Neural cell (in vitro differentiated cells): ENCODE measurements around the gene ATP2C2.
"Not testable (repeated sequence)": the region's sequence is repeated elsewhere in the genome, so short reads cannot be mapped to it uniquely, and the experiment has no call there.

Experiments
- EP300 ChIP-seq: fragments of 450-650 bp; conservative IDR thresholded peaks from 2 replicates; pipeline ENCODE4 v1.6.1; 2014; ENCODE audit warnings: antibody characterized with exemption, mild to moderate bottlenecking, moderate library complexity; ENCODE audit not compliant: poor library complexity, severe bottlenecking
- EZH2 ChIP-seq: fragments of 200-600, 300-800 bp; shearing (Covaris generic), sonication (generic); IDR thresholded peaks from 2 replicates; pipeline ENCODE4 v1.6.1; 2014; ENCODE audit warnings: antibody characterized with exemption, low read length, borderline replicate concordance, mild to moderate bottlenecking; ENCODE audit not compliant: insufficient read depth, poor library complexity, severe bottlenecking
- POLR2AphosphoS5 ChIP-seq: IDR thresholded peaks from 2 replicates; pipeline ENCODE4 v1.6.1; 2012
- RAD21 ChIP-seq: fragments of 450-650 bp; conservative IDR thresholded peaks from 2 replicates; pipeline ENCODE4 v1.6.1; 2014; ENCODE audit warnings: antibody characterized with exemption, mild to moderate bottlenecking, moderate library complexity
- SMC3 ChIP-seq: fragments of 450-650 bp; conservative IDR thresholded peaks from 2 replicates; pipeline ENCODE4 v1.6.1; 2014; ENCODE audit warnings: antibody characterized with exemption, mild to moderate bottlenecking, moderate library complexity; ENCODE audit not compliant: poor library complexity
- TAF1 ChIP-seq: IDR thresholded peaks from 2 replicates; pipeline ENCODE4 v1.6.1; 2012; ENCODE audit warnings: low read depth
- TF ChIP-seq, protein P1 (sequence below): fragments of 450-650 bp; IDR thresholded peaks from 2 replicates; pipeline ENCODE4 v1.5.1; 2014; ENCODE audit warnings: antibody characterized with exemption, mild to moderate bottlenecking, moderate library complexity; ENCODE audit not compliant: poor library complexity, severe bottlenecking
- TF ChIP-seq, protein P2 (sequence below): IDR thresholded peaks from 2 replicates; pipeline ENCODE4 v1.6.1; 2012; ENCODE audit warnings: borderline replicate concordance

DNA sequence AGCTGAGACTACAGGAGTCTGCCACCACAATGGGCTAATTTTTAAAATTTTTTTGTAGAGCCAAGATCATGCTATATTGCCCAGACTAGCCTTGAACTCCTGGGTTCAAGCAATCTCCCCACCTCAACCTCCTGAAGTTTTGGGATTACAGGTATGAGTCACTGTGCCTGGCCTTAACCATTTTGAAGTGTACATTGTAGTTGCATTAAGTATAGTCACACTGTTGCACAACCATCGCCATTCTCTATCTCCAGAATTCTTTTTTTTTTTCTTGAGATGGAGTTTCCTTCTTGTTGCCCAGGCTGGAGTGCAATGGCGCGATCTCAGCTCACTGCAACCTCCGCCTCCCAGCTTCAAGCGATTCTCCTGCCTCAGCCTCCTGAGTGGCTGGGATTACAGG is 35.1 kb downstream of the ATP2C2 start:
- TF ChIP-seq TAF1, EP300, SMC3, POLR2AphosphoS5, EZH2, RAD21: not testable (repeated sequence)
- TF ChIP-seq, protein P1, sequence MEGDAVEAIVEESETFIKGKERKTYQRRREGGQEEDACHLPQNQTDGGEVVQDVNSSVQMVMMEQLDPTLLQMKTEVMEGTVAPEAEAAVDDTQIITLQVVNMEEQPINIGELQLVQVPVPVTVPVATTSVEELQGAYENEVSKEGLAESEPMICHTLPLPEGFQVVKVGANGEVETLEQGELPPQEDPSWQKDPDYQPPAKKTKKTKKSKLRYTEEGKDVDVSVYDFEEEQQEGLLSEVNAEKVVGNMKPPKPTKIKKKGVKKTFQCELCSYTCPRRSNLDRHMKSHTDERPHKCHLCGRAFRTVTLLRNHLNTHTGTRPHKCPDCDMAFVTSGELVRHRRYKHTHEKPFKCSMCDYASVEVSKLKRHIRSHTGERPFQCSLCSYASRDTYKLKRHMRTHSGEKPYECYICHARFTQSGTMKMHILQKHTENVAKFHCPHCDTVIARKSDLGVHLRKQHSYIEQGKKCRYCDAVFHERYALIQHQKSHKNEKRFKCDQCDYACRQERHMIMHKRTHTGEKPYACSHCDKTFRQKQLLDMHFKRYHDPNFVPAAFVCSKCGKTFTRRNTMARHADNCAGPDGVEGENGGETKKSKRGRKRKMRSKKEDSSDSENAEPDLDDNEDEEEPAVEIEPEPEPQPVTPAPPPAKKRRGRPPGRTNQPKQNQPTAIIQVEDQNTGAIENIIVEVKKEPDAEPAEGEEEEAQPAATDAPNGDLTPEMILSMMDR = not testable (repeated sequence)
- TF ChIP-seq, protein P2, sequence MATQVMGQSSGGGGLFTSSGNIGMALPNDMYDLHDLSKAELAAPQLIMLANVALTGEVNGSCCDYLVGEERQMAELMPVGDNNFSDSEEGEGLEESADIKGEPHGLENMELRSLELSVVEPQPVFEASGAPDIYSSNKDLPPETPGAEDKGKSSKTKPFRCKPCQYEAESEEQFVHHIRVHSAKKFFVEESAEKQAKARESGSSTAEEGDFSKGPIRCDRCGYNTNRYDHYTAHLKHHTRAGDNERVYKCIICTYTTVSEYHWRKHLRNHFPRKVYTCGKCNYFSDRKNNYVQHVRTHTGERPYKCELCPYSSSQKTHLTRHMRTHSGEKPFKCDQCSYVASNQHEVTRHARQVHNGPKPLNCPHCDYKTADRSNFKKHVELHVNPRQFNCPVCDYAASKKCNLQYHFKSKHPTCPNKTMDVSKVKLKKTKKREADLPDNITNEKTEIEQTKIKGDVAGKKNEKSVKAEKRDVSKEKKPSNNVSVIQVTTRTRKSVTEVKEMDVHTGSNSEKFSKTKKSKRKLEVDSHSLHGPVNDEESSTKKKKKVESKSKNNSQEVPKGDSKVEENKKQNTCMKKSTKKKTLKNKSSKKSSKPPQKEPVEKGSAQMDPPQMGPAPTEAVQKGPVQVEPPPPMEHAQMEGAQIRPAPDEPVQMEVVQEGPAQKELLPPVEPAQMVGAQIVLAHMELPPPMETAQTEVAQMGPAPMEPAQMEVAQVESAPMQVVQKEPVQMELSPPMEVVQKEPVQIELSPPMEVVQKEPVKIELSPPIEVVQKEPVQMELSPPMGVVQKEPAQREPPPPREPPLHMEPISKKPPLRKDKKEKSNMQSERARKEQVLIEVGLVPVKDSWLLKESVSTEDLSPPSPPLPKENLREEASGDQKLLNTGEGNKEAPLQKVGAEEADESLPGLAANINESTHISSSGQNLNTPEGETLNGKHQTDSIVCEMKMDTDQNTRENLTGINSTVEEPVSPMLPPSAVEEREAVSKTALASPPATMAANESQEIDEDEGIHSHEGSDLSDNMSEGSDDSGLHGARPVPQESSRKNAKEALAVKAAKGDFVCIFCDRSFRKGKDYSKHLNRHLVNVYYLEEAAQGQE = not testable (repeated sequence)
